AG20443 (cell line): Measurements from ENCODE around the gene CFAP141.
A peak's percentile ranks its signal among the peaks of the same experiment; 100 is the strongest.
"Not testable (repeated sequence)": the region's sequence is repeated elsewhere in the genome, so short reads cannot be mapped to it uniquely, and the experiment has no call there.

ENCODE experiments used
- DNase-seq: peaks from one replicate; pipeline ENCODE4 v3.0.0; 2012; ENCODE audit warnings: low spot score, mixed read lengths

The CFAP141 gene

GRCh38 chr1:154206196-154206595 lies at the start of gene CFAP141:
Gene CFAP141, minus strand, starts transcription at chr1:154206333. Its CDS starts 26 bp downstream, at chr1:154206307.
- no peak for DNase-seq

GRCh38 chr1:154253671-154254070 lies 47.5 kb upstream of the CFAP141 start:
- no peak for DNase-seq

GRCh38 chr1:154241703-154242351 lies 35.7 kb upstream of the CFAP141 start:
- DNase-seq = no peak

- no peak for DNase-seq
Observed at GRCh38 chr1:154240294-154240833, 34.2 kb upstream of the CFAP141 start.

GRCh38 chr1:154239491-154239890 lies 33.4 kb upstream of the CFAP141 start:
- DNase-seq = no peak

GRCh38 chr1:154237880-154238506 lies 31.9 kb upstream of the CFAP141 start:
- DNase-seq = no peak

- DNase-seq = no peak
Observed at GRCh38 chr1:154237435-154237834, 31.3 kb upstream of the CFAP141 start.

GRCh38 chr1:154236855-154237254 lies 30.7 kb upstream of the CFAP141 start:
- DNase-seq = no peak

GRCh38 chr1:154233127-154233526 lies 27.0 kb upstream of the CFAP141 start:
- DNase-seq = not testable (repeated sequence)

- DNase-seq = not testable (repeated sequence)
Observed at GRCh38 chr1:154231112-154231511, 25.0 kb upstream of the CFAP141 start.

GRCh38 chr1:154225370-154225769 lies 19.2 kb upstream of the CFAP141 start:
- DNase-seq = no peak

GRCh38 chr1:154223621-154224020 lies 17.5 kb upstream of the CFAP141 start:
- no peak for DNase-seq

- DNase-seq = no peak
Observed at GRCh38 chr1:154222918-154223317, 16.8 kb upstream of the CFAP141 start.

GRCh38 chr1:154222518-154222917 lies 16.4 kb upstream of the CFAP141 start:
- no peak for DNase-seq

- peak; percentile 58 for DNase-seq
Observed at GRCh38 chr1:154221278-154222001, 15.3 kb upstream of the CFAP141 start.

GRCh38 chr1:154220970-154221277 lies 14.8 kb upstream of the CFAP141 start:
- no peak for DNase-seq

- peak; percentile 97 for DNase-seq
Observed at GRCh38 chr1:154220071-154220969, 14.2 kb upstream of the CFAP141 start, which contains the start of gene UBAP2L. Gene UBAP2L, plus strand, starts transcription at chr1:154220955. Its CDS starts 4,169 bp downstream, at chr1:154225124.

GRCh38 chr1:154219541-154219940 lies 13.4 kb upstream of the CFAP141 start:
- peak; percentile 22 for DNase-seq

- DNase-seq = no peak
Observed at GRCh38 chr1:154218545-154218944, 12.4 kb upstream of the CFAP141 start.

GRCh38 chr1:154213274-154213673 lies 7.1 kb upstream of the CFAP141 start:
- no peak for DNase-seq

- no peak for DNase-seq
Observed at GRCh38 chr1:154212083-154212482, 6.0 kb upstream of the CFAP141 start.
